Progenitor cell of endocrine pancreas (in vitro differentiated cells): Measurements from ENCODE around the gene F8A1. TPM values are rescaled to one million over a fixed set of nuclear protein-coding genes. Genes with fewer than 3 reads are reported as not detected.
"Not testable (repeated sequence)": the region's sequence is repeated elsewhere in the genome, so short reads cannot be mapped to it uniquely, and the experiment has no call there.

Experiments
- DNase-seq: peaks from one replicate; pipeline ENCODE4 v3.0.0; 2021; ENCODE audit warnings: low spot score; ENCODE audit not compliant: unreplicated experiment
- H3K27ac Mint-ChIP-seq: 2 replicates; pipeline ENCODE4 v1.8.0; 2021; ENCODE audit warnings: mild to moderate bottlenecking, moderate library complexity, mixed read lengths
- H3K27me3 Mint-ChIP-seq: 2 replicates; pipeline ENCODE4 v1.8.0; 2021; ENCODE audit warnings: mixed read lengths
- H3K36me3 Mint-ChIP-seq: 2 replicates; pipeline ENCODE4 v1.8.0; 2022; ENCODE audit warnings: mixed read lengths; ENCODE audit not compliant: insufficient read depth
- H3K4me1 Mint-ChIP-seq: 2 replicates; pipeline ENCODE4 v1.8.0; 2021; ENCODE audit warnings: low read depth, mixed read lengths
- H3K4me3 Mint-ChIP-seq: 2 replicates; pipeline ENCODE4 v1.8.0; 2021; ENCODE audit warnings: low read depth, mild to moderate bottlenecking, moderate library complexity, mixed read lengths
- H3K9me3 Mint-ChIP-seq: 2 replicates; pipeline ENCODE4 v1.8.0; 2021; ENCODE audit warnings: low read depth, mixed read lengths
- CTCF ChIP-seq: fragments of 200-600 bp; sonication (generic); IDR thresholded peaks from one replicate; pipeline ENCODE4 v1.5.0; 2021; ENCODE audit warnings: antibody characterized with exemption, mild to moderate bottlenecking; ENCODE audit not compliant: unreplicated experiment
- total RNA-seq: library from RNA; stranded (reverse); gene quantifications from 2 replicates; pipeline ENCODE4 v1.2.1, GENCODE V29; 2021

Gene F8A1
- total RNA-seq, 1 donor from 2014 or later = 18.6 TPM

GRCh38 chrX:154886789-154887221 lies 650 bp downstream of the F8A1 start:
- not testable (repeated sequence) for H3K27me3 Mint-ChIP-seq, DNase-seq, H3K9me3 Mint-ChIP-seq, H3K4me3 Mint-ChIP-seq, H3K4me1 Mint-ChIP-seq, H3K27ac Mint-ChIP-seq, H3K36me3 Mint-ChIP-seq

GRCh38 chrX:154890990-154891639 lies 5.0 kb downstream of the F8A1 start:
- no peak for TF ChIP-seq CTCF
- Mint-ChIP-seq H3K27me3 (no peaks in the 10 kb centered on the region), H3K27ac (no peak overlapping the region), H3K4me1 (no peaks in the 10 kb centered on the region), H3K4me3 (no peak overlapping the region), H3K9me3 (peaks cover 20% of the 10 kb centered on the region), H3K36me3 (no peaks in the 10 kb centered on the region)
- no peak for DNase-seq

DNA sequence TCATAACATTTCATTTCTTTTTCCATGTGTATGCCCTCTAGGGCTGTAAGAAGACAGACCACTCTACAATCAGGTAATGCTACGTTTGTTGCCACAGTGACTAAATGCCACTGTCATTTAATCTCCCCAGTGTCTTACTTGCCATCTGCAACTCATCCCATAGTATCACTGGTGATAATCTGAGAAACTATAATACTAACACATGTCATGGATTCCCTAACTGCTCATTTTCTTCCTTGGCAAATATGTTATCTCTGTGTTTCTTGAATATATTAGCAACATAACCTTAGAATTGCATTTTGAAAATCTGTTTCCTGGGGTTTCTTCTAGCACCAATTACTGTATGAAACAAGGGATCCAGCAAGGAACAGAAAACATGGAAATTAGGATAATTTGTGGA lies 6.1 kb downstream of the F8A1 start:
- no peaks in the 10 kb centered on the region for H3K36me3 Mint-ChIP-seq
- H3K4me1 Mint-ChIP-seq = no peaks in the 10 kb centered on the region
- DNase-seq = no peak
- no peak overlapping the region for H3K27ac Mint-ChIP-seq
- no peak for TF ChIP-seq CTCF
- no peaks in the 10 kb centered on the region for H3K27me3 Mint-ChIP-seq
- H3K9me3 Mint-ChIP-seq = peaks cover 25% of the 10 kb centered on the region
- H3K4me3 Mint-ChIP-seq = no peak overlapping the region

DNA sequence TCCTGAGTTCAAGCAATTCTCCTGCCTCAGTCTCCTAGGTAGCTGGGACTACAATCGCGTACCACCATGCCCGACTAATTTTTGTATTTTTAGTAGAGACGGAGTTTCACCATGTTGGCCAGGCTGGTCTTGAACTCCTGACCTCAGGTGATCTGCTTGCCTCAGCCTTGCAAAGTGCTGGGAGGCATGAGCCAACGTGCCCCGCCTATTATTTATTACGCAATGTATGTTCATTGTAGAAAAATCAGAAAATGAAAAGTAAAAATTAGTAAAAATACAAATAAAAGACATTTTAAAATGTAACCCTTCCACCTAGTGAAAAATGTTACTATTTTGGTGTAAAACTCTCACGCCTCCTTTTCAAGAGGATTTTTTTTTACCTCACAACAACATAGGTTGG lies 14.2 kb downstream of the F8A1 start:
- DNase-seq = no peak
- Mint-ChIP-seq H3K36me3 (no peaks in the 10 kb centered on the region), H3K4me1 (no peaks in the 10 kb centered on the region), H3K27ac (no peak overlapping the region), H3K9me3 (peaks cover 15% of the 10 kb centered on the region), H3K27me3 (no peaks in the 10 kb centered on the region), H3K4me3 (no peak overlapping the region)
- no peak for TF ChIP-seq CTCF

- no peaks in the 10 kb centered on the region for H3K4me1 Mint-ChIP-seq
- no peak overlapping the region for H3K27ac Mint-ChIP-seq
- H3K9me3 Mint-ChIP-seq = peaks cover 10% of the 10 kb centered on the region
- no peak for DNase-seq
- H3K27me3 Mint-ChIP-seq = no peaks in the 10 kb centered on the region
- no peak overlapping the region for H3K4me3 Mint-ChIP-seq
- no peak for TF ChIP-seq CTCF
- H3K36me3 Mint-ChIP-seq = no peaks in the 10 kb centered on the region
Measured at GRCh38 chrX:154902408-154902807, 16.3 kb downstream of the F8A1 start.

- H3K36me3 Mint-ChIP-seq = no peaks in the 10 kb centered on the region
- H3K27ac Mint-ChIP-seq = no peak overlapping the region
- no peak for TF ChIP-seq CTCF
- H3K27me3 Mint-ChIP-seq = no peaks in the 10 kb centered on the region
- peaks cover 31% of the 10 kb centered on the region for H3K9me3 Mint-ChIP-seq
- DNase-seq = no peak
- no peaks in the 10 kb centered on the region for H3K4me1 Mint-ChIP-seq
- no peak overlapping the region for H3K4me3 Mint-ChIP-seq
Measured at GRCh38 chrX:154908821-154909220, 22.7 kb downstream of the F8A1 start.

DNA sequence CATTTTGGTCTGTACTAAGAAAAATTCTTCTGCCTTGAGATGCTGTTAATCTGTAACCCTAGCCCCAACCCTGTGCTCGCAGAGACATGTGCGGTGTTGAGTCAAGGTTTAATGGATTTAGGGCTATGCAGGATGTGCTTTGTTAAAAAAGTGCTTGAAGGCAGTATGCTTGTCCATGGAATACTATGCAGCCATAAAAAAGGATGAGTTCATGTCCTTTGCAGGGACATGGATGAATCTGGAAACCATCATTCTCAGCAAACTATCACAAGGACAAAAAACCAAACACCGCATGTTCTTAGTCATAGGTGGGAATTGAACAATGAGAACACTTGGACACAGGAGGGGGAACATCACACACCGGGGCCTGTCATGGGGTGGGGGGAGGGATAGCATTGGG lies 23.9 kb downstream of the F8A1 start:
- not testable (repeated sequence) for DNase-seq, H3K27me3 Mint-ChIP-seq, H3K27ac Mint-ChIP-seq, H3K36me3 Mint-ChIP-seq, H3K4me1 Mint-ChIP-seq, H3K4me3 Mint-ChIP-seq
- H3K9me3 Mint-ChIP-seq = peaks cover 33% of the 10 kb centered on the region

DNA sequence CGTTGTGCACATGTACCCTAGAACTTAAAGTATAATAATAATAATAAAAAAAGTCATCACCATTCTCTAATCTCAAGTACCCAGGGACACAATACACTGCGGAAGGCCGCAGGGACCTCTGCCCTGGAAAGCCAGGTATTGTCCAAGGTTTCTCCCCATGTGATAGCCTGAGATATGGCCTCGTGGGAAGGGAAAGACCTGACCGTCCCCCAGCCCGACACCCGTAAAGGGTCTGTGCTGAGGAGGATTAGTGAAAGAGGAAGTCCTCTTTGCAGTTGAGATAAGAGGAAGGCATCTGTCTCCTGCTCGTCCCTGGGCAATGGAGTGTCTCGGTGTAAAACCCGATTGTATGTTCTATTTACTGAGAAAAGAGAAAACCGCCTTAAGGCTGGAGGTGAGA lies 24.4 kb downstream of the F8A1 start:
- not testable (repeated sequence) for H3K27me3 Mint-ChIP-seq, H3K36me3 Mint-ChIP-seq, DNase-seq, H3K4me3 Mint-ChIP-seq, H3K4me1 Mint-ChIP-seq, H3K27ac Mint-ChIP-seq
- peaks cover 33% of the 10 kb centered on the region for H3K9me3 Mint-ChIP-seq
